ENCODE data around the gene PECR.
"Not testable (repeated sequence)": the region's sequence is repeated elsewhere in the genome, so short reads cannot be mapped to it uniquely, and the experiment has no call there.

The PECR gene

GRCh38 chr2:216002101-216002678 is 79.4 kb downstream of the PECR start:
- DNase-seq (ENCODE audit: low read depth) = no peak

- DNase-seq (ENCODE audit: low read depth) = no peak
Observed at GRCh38 chr2:216001216-216002100, 80.2 kb downstream of the PECR start.

- DNase-seq (ENCODE audit: low read depth) = no peak
Observed at GRCh38 chr2:215998636-215999035, 83.0 kb downstream of the PECR start.

DNA sequence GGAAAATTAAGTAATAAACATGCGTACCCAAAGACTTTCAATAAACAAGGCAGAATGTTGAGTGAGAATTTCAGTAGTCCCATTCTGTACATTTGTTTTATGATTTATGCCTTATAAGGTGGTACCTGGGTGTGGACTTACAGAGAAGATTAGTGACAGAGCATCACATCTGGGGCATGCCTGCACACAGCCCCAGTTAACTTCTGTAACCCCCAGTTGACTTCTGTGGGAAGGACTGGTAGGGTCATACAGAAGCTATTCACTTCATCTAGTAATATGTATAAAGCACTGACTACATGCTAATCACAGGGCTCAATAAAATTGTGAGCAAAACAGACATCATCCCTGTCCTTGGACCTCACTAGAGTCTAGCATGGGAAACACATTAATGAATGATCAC is 84.4 kb downstream of the PECR start:
- DNase-seq (ENCODE audit: low read depth) = no peak

- no peak for DNase-seq (ENCODE audit: low read depth)
Observed at GRCh38 chr2:215994911-215995310, 86.7 kb downstream of the PECR start.

- not testable (repeated sequence) for DNase-seq (ENCODE audit: low read depth)
Observed at GRCh38 chr2:215988556-215989207, 92.9 kb downstream of the PECR start.
